Cerebellar cortex (tissue), 1 donor: ENCODE results near the gene OR2S2.
"Not testable (repeated sequence)": the region's sequence is repeated elsewhere in the genome, so short reads cannot be mapped to it uniquely, and the experiment has no call there.

Experiments used
- DNase-seq: peaks from one replicate; pipeline ENCODE4 v3.0.0-alpha.2; 2015; ENCODE audit warnings: low spot score

The OR2S2 gene, protein sequence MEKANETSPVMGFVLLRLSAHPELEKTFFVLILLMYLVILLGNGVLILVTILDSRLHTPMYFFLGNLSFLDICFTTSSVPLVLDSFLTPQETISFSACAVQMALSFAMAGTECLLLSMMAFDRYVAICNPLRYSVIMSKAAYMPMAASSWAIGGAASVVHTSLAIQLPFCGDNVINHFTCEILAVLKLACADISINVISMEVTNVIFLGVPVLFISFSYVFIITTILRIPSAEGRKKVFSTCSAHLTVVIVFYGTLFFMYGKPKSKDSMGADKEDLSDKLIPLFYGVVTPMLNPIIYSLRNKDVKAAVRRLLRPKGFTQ

GRCh38 chr9:35958104-35958837 is at the start of gene OR2S2:
TSS of gene OR2S2 (minus strand) at chr9:35958154. CDS start at chr9:35958098, 56 bp downstream.
- DNase-seq = no peak

- no peak for DNase-seq
Measured at GRCh38 chr9:36007316-36007708, 49.4 kb upstream of the OR2S2 start.

DNA sequence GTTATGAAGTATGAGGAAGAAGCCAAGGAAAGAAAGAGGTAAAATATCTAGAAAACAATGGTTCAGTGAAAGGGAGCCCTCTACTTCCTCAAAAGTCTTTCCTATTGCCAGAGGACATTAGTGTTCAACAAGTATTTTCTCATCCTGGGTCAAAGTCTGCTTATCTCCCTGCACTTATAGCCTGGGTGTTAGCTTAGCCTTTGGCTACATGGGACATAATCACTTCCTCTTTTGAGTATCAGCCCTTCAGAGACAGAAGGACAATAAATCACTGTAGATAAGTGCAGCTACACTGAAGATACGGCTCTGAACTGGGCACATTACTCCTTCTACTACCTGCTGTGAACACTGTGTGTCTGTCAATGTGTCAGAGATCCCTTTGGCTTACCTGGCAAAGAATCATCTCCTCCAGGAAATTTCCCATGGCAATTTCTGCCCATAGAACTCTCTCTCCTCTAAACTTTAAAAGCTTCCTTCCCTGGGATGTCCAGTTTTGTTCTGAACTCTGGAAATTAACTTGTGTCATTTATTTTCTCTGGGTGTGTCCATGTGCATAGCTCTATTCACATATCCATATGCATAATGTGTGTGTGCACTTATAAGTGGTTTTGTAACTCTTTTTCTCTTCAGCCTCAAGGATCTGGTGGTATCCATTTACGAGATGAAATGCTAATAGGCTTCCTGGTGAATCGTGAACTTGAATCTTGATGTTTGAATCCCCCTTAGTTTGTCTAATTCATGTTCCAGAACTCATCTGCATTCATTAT is 48.8 kb upstream of the OR2S2 start:
- DNase-seq = no peak

- DNase-seq = no peak
Measured at GRCh38 chr9:36005891-36006290, 47.9 kb upstream of the OR2S2 start.

- no peak for DNase-seq
Measured at GRCh38 chr9:35998333-35998732, 40.4 kb upstream of the OR2S2 start.

GRCh38 chr9:35997016-35997415 is 39.1 kb upstream of the OR2S2 start:
- DNase-seq = not testable (repeated sequence)

DNA sequence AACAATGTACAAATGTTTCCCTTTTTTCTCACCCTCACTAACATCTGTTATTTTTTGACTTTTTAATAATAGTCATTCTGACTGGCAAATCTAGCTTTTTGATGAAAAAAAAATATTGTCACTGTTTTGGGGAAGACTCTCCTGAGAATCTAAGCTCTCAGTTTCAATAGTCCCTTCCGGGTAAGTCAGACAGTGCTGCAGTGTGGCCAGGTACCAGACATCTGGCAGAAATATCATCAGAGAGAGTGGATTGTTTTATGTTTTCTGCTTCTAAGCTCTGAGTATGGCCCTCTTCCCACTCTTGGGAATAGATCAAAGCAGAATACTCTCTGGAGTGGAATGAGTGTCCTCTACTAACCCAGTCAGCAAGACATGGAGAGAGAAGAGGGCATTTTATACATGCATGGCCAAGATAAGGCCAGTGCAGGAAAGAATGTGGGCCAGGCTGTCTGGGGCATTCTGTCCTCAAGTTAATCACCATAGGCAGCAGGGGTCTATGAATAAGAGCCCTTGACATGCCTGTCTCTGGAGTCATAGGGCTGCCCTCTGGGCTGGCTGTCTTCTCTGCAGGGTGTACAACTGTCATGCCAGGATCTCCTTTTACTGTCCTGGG is 38.5 kb upstream of the OR2S2 start:
- no peak for DNase-seq

GRCh38 chr9:35994959-35995358 is 37.0 kb upstream of the OR2S2 start:
- no peak for DNase-seq

DNA sequence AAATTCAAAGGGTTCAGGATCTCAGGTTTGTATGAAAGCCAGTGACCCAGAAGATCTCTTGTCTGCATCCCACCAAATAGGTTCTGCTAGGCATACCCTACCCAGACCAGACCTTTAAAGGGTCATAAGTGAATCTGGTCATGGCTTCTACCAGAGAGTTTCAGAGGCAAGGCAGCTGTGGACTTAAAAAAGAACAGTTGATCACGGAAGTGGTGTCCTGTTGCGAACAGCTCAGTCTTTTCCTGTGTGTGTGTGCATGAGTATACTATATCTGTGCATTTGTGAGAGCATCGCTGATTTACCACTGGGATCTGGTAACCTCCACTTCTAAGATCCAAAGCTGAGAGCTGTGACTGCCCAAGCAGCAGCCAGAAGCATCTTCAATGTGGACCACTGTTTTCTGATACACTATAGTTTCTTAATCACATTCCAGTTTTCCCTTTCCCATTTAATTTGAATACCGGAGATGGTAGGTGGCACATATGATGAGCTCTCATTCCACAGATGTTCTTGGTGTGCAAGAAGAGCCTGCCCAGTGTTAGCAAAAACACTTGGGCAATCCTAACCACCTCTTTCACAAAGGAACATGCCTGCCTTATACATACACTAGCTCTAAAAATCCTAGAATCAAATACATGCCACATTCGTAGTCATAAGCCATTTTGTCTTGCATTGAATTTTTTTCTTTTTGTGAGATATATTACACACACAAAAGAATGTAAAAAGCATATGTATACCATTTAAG is 36.2 kb upstream of the OR2S2 start:
- DNase-seq = no peak

DNA sequence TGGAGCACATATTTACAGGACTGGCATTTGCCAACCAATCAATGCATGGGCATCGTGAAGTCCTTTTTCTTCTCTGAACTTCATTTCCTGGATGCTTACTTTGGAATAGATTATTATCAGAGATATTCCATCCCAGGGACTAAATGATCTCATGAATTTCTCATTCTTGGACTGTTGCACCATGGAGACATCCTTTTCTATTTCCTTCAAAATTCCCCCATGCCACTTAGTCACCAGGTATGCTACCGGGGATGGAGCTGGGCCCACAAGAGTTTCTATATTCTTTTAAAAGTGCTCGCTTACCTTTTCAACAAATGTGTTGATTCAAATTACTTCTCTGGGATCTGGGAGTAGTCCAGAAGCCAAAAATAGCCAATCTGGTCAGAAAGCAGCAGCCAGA is 35.2 kb upstream of the OR2S2 start:
- DNase-seq = not testable (repeated sequence)

DNA sequence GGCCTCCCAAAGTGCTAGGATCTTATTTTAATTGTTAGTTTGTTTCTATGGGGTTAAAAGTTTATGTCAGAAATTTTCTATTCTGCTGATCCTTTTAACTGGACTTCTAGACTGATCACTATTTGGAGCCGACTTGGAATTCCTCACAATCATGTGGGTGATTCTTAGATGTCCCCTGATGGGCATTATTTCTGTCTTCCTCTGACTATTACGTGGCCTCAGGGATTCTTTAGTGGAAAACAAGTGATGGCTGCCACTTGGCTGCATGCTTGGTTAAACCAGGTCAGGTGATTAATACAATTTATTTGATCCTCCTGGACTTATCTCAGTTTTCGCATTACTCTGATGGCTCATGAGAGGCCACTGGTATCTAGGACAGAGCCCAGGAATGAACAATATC is 32.2 kb upstream of the OR2S2 start:
- no peak for DNase-seq

DNA sequence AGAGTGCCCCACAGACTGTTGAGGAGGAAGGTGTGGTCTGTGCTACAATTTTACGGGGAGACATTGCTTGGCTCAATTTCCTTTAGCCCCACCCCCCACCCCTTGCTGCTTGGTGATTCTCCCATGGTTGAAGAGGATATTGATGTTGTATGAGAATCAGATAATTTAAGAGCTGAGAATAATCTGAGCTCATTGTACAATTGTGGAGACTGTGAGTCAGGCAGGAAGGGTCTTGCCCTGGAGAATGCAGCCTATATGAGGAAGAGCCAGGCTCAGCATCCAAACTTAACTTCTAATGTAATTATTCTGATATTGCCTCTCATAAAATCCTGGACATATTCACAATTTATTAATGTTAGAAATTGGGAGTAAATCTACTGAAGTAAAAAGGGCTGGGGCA is 26.1 kb upstream of the OR2S2 start:
- no peak for DNase-seq

GRCh38 chr9:35981699-35982098 is 23.7 kb upstream of the OR2S2 start:
- DNase-seq = no peak

- DNase-seq = no peak
Measured at GRCh38 chr9:35980289-35981011, 22.5 kb upstream of the OR2S2 start.

GRCh38 chr9:35978792-35979191 is 20.8 kb upstream of the OR2S2 start:
- no peak for DNase-seq

GRCh38 chr9:35976726-35977125 is 18.8 kb upstream of the OR2S2 start:
- no peak for DNase-seq

- DNase-seq = no peak
Measured at GRCh38 chr9:35974800-35975199, 16.8 kb upstream of the OR2S2 start.

DNA sequence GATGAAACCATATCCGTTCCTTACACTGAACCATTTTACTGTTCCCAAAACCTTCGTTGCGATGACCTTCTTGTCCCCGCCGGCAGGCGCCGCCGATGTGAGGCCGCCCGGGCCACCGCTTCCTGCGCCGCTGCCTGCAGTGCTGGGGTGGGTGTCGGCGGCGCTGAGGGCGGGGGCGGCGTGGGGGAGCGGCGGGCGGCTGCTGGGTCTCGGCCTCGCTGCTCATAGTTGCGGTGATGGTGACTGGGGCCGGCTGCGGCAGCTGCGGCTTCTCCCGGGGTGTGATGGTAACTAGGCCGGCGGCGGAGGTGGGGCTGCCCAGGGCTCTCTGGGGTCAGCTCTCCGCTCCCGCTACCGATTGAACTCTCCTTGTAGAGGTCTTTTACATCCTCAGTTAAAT is 14.1 kb upstream of the OR2S2 start:
- no peak for DNase-seq

GRCh38 chr9:35967042-35967441 is 9.1 kb upstream of the OR2S2 start:
- DNase-seq = no peak

GRCh38 chr9:35966433-35966832 is 8.5 kb upstream of the OR2S2 start:
- no peak for DNase-seq

DNA sequence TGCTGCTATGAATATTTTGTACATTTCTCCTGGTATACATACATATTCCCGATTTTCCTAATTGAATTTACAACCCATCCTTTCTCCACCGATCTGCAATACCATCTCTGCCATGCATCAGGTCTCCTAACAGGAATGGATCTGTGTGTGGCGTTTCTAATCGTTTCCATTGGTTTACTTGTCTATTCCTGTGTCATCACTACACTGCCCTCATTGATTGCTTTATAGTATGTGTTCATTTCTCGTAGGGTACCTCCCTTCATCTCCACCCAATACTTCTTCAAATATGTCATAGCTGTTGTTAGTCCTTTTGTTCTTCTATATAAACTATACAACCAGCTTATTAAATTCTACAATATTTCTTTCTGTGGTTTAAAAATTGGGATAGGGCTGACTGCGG is 7.1 kb upstream of the OR2S2 start:
- DNase-seq = no peak
